Karpas-422 (cell line): ENCODE results near the gene LALBA. TPM values are rescaled to one million over a fixed set of nuclear protein-coding genes. Genes with fewer than 3 reads are reported as not detected.

Experiments
- total RNA-seq: library from RNA; depleted of rRNA; stranded (reverse); fragments of >200 nt; shearing (Covaris generic); gene quantifications from 2 replicates; pipeline ENCODE4 v1.2.3, GENCODE V29; 2014; ENCODE audit warnings: low replicate concordance; rRNA removed

LALBA gene
- total RNA-seq, 1 experiment from 2014 or later: not detected

Other genes starting within 250 kb of the LALBA start
- gene ZNF641, start 219.1 kb downstream of the LALBA start, total RNA-seq: 16.7 and 21.6 TPM in 2 replicates
- gene ANP32D, start 97.5 kb downstream of the LALBA start, total RNA-seq: not detected in 2 replicates
- not detected in 2 replicates for gene C12orf54, start 87.5 kb downstream of the LALBA start, total RNA-seq
- not detected in 2 replicates for gene OR8S1, start 44.4 kb downstream of the LALBA start, total RNA-seq
- gene KANSL2, start 112.2 kb upstream of the LALBA start, total RNA-seq: 33.9 and 56.9 TPM in 2 replicates
- gene CCNT1, start 146.7 kb upstream of the LALBA start, total RNA-seq: 39.2 and 40.9 TPM in 2 replicates
- not detected in 2 replicates for gene ADCY6, start 219.0 kb upstream of the LALBA start, total RNA-seq
- gene CACNB3, start 248.4 kb upstream of the LALBA start, total RNA-seq: 3.1 and 6.7 TPM in 2 replicates